Superior temporal gyrus (tissue), 1 donor: ENCODE data around the gene RASA1.

Experiments
- DNase-seq: peaks from one replicate; pipeline ENCODE4 v3.0.0-alpha.2; 2016; ENCODE audit errors: extremely low spot score

Gene RASA1

DNA sequence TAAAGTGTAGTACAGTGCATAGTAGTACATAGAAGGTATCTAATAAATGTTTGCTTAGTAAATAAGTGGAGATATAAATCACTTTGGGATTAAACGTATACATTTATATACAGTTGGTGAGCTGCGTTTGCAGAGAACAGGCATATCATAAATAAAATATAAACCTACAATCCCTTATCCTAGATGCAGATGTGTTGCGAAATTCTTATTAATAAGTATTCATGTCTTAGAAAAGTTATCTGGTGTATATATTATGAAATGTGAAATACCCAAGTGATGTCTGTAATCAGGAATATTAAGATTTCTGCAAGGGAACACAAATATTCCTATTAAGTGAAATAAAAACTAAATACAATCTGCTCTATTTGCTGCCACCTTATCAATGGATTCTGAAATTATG is 136.2 kb downstream of the RASA1 start:
- no peak for DNase-seq

DNA sequence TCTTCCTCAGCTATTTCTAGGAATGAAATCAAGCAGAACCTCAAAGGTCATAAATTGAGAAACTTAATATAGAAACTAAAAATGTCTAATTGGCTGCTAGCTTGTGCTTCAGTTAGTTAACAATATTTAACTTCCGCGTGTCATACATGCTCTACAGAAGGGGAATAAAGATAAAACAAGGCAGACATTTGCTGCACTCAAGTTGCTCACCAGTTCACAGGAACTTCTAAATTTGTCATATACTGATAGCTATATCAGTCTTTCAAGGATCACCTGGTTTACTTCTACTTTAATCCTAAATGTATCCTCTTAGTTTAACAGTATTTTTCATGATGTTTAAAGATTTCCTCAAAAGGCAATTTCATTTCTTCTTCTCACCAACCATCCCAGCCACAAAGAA is 136.7 kb downstream of the RASA1 start:
- DNase-seq, result no peak

DNA sequence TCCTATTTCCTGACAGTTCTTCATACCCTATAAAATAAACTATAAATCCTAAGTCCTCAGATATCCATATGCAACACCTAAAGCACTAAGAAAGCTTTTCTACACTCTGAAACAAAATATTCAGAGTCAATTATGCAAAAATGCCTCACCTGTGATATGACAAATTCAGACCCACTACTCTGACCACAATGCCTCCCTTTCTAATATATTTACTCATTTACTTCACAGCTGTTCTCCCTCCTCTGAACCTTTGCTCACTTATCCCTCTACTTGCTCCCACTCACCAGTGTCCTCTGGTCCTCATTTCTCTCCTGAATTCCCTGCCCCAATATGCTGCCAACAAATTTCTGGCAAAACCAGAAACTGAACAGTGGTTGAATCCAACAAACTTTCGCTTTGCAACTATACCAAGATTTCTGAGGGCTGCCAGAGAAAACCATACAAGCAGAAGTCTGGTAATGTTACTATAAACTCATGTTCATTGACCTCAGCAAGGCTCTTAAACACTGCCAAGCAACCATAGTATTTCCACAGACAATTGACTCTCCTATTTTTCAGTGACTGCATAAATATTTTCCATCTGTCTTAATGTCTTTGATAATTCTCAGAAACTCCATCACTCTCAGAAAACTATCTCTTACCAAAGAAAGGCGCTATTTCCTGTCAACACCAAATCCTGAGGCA is 137.9 kb downstream of the RASA1 start:
- DNase-seq, result no peak

DNA sequence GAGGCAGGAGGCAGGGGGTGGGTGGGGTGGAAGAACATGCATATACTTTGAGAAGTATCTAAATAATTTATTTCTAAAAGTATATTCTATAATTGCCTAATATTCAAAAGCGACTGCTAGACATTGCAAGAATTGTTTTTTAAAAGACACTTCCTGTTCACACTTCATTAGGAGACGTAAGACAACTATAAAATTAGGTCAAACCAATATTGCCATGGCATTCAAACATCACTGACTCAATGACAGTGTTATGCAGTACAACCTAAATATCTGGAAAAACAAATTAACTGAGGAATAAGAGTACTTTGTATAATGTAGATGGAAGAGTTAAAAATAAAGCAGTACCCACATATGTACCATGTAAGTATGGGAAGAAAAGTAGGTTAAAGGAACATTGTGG is 140.5 kb downstream of the RASA1 start:
- no peak for DNase-seq

DNA sequence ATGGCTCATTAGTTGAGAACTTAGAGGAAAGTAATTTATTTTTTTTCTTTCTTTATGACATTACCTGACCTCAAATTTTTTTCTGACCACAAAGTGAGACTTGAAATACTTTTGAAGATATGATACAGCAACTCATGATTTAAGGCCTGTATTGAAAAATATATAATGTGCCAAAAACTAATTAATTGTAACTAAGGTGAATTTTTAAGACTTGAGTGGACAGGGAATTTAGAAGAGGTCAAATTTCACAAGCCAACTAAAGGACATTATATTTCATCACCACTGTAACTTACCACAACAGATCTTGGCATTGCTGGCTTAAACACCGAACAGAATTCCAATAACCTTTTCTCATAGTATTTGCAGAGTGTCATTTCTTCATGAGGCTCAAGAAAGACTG is 143.2 kb downstream of the RASA1 start:
- no peak for DNase-seq

DNA sequence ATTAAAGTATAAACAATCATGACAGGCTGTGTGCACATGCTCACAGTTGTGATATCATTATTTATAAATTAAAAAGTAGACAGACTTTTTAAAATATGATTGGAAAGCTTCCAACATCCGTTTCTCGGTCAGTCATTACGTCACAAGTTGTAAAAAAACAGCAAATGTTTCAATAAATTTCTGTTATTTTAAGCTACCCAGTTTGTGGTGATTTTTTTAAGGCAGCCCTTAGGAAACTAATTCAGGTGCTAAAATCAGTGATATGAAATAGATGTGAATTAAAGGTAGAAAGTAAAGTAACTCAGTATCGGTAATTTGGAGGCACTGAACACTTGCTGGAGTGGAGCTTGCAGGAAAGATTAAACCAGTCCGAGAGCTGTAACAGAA is 143.9 kb downstream of the RASA1 start:
- DNase-seq, result no peak

DNA sequence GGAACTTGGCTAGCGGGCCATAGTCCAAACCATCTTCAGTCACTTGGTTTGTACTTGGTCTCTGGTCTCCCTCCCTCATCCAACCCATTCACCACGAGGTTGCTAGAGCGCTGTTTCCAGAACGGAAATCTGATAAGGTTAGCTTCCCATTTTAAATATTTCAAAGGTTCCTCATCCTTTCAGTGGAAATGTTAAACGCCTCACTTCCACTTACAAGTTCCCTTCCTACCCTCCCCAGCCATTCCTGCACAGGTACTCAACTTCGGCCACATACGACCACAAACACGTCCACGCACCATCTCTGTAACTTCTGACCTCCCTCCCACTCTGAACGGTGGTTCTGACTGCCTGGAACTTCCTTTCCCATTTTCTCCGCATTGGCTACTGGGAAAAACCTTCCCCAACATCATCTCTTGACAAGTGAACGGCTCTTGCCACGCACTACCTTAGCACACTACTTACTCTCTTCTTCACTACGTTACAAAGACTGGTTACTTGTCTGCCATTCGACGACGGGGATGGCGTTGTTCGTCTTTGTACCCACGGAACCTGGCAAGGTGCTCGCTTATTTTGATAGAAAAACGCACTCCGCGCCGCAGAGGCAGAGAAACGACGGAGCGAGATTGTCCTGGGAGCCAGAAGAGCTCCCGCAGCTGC is 144.4 kb downstream of the RASA1 start:
- DNase-seq, result no peak

DNA sequence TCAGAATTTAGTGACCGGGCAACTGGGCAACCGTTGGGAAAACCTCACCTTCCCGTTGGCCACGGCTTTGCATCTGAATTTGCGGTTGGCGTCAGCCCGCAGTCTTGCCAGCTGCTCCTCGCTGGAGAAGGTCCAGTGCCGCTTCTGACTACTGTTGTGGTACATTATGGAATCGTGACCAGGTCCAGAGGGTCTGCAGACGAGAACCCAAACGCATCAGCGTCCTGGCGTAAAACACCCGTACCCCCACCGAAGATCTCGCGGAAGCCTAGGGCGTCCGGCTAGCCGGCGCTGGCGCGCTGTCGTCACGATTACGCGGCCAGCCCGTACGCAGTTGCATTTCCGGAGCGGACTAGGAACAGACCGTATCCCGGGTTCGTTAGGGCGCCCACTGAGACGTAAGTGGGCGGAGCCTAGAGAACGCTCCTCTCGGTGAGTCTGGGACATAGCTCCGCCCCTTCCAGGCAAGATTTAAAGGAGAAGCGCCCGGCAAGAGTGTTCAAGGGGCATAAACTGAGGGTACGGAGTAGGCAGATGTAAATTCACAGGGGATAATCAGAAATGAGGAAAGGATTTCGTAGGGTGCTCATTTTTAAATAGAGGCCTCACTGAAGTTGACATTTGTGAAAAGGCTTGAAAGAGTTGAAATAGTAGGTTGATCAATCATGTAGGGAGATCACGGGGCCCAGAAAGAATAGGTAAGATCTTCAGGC is 145.1 kb downstream of the RASA1 start, which contains the start of gene CCNH:
CCNH (minus strand) TSS at position 301 of the 713 bp plus-strand sequence; CDS start at position 165, 136 bp downstream.
- peak; percentile 100 for DNase-seq

DNA sequence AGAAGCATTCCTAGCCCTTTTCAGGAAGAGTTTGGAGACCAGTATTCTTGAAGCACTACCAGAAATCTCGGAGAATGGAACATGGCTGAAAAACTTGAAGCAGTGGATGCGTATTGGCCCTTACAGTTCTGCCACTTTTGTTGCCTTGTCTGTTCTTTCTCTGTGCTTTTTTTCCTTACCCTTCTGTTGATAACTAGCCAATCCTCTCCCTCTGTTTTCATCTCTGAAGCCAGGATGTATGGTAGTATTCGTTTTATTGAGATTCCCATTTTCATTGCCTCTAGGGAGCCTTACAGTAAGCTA is 145.6 kb downstream of the RASA1 start:
- DNase-seq, result no peak

DNA sequence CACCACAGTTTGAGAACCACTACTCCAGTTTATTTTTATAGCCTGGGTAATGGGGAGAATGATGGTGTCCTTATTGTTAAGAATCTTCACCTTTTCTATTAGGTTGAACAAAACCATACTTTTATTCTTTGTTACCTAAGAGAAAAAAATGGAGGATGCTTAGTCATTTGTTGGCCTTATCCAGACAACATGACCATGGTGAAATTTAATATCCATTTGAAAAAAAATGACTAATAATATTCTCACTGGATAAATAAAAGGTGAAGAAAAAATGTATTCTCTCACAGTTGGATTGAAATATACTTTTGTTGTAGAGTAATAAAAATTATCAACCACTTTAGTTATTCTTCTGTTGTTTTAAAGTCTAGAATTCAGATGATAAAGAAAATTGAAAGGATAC is 150.8 kb downstream of the RASA1 start:
- no peak for DNase-seq

DNA sequence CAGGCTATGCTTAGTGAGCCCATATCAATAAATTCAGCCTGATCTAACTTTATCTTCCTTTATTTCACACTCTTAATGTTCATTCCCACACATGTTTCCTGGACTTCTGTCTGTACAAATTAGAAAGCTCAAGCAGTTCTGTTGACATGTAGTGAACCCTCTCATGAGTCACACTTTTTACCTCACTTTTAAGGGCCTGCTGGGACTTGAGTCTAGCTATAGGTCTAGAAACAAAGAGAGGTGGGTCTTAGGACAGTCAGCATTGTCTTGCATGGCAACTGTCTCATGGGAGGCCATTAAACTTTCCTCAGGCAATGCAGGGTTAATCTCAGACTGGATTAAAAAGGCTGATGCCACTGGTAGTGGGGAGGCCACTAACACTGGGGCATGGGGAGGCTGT is 153.6 kb downstream of the RASA1 start:
- no peak for DNase-seq

DNA sequence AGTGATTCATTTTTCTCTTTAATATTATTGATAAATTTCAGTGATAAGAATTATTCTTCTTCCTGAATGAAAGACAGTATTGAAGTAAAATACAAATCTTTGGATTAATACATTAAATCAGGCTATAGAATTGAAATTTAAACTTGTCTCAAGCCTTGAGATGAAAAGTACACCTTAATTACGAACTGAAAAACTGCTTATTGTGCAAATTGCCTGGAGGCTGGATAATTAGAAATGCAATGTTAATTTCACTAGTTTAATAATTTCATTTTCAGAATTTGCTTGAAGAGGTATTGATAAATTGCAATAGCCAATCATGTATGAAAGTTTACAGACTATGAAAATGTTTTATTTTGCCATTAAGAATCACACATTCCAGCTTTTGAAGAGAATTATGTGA is 156.1 kb downstream of the RASA1 start:
- no peak for DNase-seq

DNA sequence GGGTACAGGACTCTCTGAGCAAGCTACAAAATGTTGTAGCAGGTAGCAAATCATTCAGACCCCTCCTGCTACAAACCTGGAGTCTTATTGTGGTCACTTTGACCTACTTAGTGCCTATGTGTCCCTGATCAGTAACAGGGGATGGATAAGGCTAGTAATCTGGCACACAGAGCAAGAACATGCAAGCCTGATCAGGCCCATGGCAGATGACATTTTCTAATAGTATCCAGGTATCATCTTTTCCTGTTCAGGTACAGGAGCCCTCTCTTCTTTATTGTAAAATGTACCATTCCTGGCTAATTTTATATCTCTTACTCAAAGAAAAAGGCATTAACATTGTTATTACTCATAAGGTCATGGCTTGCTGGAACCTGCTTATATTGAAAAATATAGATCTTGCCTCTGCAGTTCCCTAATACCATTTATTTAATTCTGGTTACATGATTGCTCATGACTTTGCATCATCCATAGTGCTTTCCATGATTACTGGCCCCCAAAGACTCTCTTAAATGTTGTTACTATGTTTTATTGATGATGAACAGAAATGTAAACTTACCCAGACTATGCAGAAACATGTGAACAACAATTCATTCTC is 163.3 kb downstream of the RASA1 start:
- no peak for DNase-seq

DNA sequence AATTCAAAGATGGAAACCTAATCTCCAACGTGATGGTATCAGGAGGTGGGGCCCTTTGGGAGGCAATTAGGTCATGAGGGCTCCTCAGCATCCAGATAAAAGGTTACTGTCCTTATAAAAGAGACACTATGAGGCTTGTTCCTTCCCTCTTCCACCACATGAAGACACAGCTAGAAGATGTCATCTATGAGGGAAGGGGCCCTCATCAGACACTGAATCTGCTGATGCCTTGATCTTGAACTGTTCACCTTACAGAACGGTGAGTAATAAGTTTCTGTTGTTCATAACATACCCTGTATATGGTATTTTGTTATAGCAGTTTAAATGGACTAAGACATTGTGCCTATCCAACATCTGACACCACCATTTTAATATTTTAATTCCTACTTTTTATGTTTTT is 164.8 kb downstream of the RASA1 start:
- DNase-seq, result no peak

DNA sequence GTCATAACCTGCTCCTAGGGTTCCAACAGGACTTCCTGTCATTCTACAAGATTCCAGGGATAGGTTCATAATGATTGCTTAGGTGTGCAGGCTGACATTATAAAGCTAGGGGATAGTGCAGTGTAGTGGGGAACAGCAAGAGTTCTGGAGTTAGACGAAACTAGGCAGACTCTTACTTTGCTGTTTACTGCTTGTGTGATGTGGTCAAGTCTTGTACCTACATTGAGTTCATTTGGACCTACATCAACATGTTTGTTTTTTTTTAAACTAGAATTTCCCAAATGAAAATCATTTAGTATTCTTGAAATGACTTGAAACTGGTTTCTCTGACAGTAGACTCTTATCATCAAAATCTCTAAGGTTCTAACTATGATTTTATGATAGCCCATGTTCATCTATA is 166.3 kb downstream of the RASA1 start:
- DNase-seq, result no peak

DNA sequence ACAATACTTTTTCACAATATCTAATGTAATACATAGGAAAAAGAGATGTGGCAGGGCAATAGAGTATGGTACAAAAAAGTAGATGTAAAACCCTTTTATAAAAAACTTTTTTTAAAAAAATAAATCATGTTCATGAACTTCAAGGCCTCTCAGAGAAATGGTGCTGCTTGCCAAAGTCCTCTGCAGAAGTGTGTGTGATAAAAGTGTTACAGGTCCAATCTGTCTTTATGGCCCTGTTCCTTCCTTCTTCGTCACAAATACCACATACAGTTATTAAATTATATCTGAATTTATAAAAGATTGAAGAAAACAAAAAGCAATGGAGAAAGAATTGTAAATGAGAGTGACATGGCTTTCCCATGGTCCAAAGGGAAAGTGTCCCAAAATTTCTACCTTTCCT is 166.8 kb downstream of the RASA1 start:
- DNase-seq, result no peak

DNA sequence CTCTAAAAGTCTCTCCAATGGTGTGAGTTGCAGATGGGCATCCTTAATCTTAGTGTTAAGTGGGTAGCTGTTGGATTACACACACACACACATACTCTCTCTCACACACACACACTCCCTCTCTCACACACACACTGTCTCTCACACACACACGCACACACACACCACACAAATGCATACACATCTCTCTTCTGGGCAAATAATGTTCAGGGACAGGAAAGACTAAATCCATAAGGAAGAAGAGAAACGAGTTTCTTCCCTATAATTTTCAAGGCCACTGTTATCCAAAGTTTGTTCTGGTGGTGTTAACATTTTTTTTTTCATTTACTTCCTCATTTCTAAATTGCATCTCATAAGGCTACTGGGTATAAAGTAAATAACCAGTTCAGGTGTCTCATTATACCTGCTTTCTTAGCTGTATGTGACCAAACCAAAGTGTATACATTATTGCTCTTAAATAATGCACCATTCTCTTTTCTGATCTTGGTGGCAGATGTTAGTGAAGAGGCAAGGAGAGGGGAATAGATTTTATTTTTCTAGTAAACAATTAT is 167.5 kb downstream of the RASA1 start:
- no peak for DNase-seq

DNA sequence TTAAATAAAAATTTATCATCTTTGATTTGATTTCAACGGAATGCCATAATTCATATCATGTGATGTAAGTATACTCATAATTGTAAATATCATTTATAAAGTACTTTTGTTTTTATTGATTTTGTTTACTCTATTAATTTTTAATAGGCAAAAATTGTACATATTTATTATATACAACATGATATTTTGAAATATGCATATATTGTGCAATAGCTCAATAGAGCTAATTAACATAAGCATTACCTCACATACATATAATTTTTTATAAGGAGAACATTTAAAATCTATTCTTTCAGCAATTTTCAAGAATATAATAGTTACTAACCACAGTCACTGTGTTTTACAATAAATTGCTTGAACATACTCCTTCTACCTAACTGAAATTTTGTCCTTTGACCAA is 170.0 kb downstream of the RASA1 start:
- no peak for DNase-seq

DNA sequence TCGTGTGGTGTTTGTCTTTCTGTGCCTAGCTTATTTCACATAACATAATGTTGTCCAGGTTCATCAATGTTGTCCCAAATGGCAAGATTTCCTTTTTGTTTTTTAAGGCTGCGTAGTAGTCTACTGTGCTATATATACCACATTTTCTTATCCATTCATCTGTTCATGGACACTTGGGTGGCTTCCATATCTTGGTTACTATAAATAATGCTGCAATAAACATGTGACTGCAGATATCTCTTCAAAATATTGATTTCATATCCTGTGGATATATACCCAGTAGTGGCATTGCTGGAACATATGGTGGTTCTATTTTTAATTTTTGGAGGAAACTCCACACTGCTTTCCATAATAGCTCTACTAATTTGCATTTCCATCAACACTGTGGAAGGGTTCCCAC is 170.5 kb downstream of the RASA1 start:
- DNase-seq, result no peak
